ENCODE results near the gene CLEC1A. TPM values are rescaled to one million over a fixed set of nuclear protein-coding genes. Genes with fewer than 3 reads are reported as not detected.

Gene CLEC1A
- 1 to 10 TPM; 2.6 to 4.7 (median 4.0) TPM for polyA plus RNA-seq (ENCODE audit: insufficient read length in 4 of 4)

GRCh38 chr12:10098791-10099190 lies at the start of gene CLEC1A:
CLEC1A (minus strand) TSS chr12:10098985; CDS start chr12:10098922, 63 bp downstream.
- no peak for DNase-seq (ENCODE audit: low read depth in 4 of 4, low spot score in 3 of 4)

DNA sequence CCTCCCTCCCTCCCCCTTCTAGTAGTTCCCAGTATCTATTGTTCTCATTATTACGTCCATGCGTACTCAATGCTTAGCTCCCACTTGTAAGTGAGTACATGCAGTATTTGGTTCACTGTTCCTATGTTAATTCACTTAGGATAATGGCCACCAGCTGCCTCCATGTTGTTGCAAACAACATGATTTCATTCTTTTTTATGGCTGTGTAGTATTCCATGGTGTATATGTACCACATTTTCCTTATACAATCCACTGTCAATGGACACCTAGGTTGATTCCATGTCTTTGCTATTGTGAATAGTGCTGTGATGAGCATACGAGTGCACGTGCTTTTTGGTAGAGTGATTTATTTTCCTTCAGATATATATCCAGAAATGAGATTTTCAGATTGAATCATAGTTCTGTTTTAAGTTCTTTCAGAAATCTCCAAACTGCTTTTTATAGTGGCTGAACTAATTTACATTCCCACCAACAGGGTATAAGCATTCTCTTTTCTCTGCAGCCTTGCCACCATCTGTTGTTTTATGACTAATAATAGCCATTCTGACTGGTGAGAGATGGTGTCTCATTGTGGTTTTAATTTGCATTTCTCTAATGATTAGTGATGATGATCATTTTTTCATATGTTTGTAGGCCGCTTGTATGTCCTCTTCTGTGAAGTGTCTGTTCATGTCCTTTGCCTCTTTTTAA lies 49.1 kb upstream of the CLEC1A start:
- no peak for DNase-seq (ENCODE audit: low read depth in 4 of 4, low spot score in 3 of 4)

DNA sequence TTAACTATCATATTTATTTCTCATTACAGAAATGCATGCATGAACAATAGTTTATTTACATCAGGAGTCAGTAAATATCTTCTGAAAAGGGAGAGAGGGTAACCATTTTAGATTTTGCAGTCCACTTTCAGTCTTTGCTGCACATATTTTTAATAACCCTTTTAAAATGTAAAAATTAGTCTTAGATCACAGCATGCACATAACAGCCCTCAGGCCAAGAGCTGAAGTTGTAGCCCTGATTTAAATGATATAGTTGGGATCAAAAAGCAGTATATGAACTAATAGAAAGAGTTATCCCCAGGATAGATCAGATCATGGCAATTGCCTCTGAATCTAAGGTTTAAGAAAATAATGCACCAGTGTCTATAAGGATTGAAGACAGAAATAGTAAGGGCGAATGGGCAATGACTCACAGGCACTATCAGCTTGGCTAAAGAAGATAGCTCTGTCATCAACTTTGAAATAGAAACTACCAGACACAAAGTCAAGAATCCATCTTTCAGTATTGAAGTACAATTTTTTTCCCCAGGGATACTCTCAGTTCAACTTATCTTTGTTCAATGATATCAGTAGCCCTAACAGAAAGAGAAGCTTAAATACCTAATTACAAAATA lies 44.3 kb upstream of the CLEC1A start:
- DNase-seq (ENCODE audit: low read depth in 4 of 4, low spot score in 3 of 4): no peak

GRCh38 chr12:10140001-10140400 lies 41.2 kb upstream of the CLEC1A start:
- DNase-seq (ENCODE audit: low read depth in 4 of 4, low spot score in 3 of 4): peak in 3 of 4 donors; percentile 10 to 27 (median 27)

DNA sequence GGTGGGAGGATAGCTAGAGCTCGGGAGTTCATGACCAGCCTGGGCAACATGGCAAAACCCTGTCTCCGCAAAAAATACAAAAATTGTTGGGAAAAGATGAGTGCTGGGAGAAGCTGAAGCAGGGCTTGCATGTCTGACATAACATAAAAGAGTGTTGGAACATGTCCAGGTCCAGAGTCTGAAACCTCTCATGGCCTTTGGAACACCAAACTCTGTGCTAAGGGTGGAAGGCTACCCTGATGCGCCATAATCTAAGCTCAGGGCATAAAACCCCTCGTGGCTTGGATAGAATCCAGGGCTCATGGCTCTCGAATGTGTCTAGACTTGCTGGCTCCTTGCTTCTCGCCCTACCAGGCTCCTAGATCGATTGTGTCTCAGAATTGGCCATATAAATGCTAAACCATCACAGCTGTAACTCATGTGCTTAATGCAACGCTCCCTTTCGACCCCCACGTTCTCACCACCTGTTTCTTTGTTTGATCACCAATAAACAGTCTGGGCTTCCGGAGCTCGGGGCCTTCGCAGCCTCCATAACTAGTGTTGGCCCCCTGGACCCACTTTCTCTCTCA lies 37.9 kb upstream of the CLEC1A start:
- DNase-seq (ENCODE audit: low read depth in 4 of 4, low spot score in 3 of 4): no peak

- no peak for DNase-seq (ENCODE audit: low read depth in 4 of 4, low spot score in 3 of 4)
Observed at GRCh38 chr12:10135126-10135525, 36.3 kb upstream of the CLEC1A start.

DNA sequence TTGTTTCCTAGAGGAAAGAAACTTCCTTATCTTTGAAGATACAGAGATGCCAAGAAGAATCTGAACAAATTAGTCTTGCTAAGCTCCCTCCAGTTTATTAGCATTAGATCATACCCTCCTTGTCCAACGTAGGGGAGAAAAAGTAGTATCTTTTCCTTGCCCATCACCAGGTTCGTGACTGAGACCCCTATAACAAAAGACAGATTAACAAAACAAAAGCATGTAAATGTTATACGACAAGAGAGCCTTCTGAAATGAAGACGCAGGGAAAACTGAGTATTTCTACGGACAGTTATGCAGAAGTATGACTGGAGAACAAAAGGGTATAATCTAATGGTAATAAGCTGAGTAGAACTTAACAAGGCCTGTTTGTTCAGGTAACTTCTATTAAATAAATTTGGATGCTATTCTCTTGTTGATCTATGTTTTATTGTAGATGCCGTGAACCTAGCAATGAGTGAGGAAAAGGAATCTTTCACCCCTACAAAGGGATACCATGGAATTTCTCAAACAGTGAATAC lies 34.1 kb upstream of the CLEC1A start:
- DNase-seq (ENCODE audit: low read depth in 4 of 4, low spot score in 3 of 4): no peak

DNA sequence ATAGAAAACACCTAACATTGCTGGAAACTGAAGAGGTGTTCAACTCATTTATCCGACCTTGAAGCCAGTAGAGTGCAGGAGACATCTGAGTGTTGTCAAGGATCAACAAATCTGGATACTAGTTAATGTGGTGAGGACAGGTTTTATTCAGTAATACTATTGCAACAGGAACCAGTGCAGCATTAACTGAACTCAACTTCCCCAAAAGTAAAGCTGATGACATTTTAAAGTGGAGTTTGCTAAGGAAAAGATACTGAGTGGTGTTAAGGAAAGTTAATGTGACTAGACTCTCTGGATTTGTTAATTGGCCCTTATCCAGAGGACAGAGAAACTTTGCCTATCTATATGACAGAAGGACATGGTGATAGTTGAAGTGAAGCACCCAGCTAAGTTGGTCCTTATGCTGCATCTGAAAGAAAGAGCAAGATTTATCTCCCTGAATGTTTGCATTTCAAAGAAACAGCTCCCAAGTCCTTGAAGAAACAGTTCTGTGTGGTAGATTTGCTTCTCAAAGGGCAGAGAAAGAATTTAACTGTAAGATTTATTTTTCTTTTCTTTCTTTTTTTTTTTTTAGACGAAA lies 32.4 kb upstream of the CLEC1A start:
- no peak for DNase-seq (ENCODE audit: low read depth in 4 of 4, low spot score in 3 of 4)

- DNase-seq (ENCODE audit: low read depth in 4 of 4, low spot score in 3 of 4): no peak
Observed at GRCh38 chr12:10130042-10130441, 31.3 kb upstream of the CLEC1A start, which contains the start of gene CLEC7A. CLEC7A (minus strand) TSS chr12:10130199; CDS start chr12:10130082, 117 bp downstream.

DNA sequence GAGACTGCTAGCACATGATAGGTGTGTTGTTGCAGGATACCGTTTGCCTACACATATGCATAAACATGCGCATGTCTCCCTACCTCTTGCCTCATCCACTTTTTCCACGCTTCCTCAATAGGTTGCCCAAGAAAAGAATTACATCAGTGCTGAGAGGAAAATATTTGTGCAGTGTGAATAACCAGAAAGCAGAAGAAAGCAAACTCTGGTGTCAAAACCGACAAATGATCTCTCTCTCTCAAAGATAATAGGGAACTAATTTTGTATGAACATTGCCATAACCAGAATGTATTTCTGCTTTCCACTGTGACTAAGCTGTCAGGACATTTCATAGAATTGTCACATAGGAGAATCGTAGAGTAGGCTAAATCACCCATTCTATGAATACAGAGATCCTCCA lies 29.9 kb upstream of the CLEC1A start:
- DNase-seq (ENCODE audit: low read depth in 4 of 4, low spot score in 3 of 4): no peak

GRCh38 chr12:10126413-10126812 lies 27.6 kb upstream of the CLEC1A start:
- no peak for DNase-seq (ENCODE audit: low read depth in 4 of 4, low spot score in 3 of 4)

DNA sequence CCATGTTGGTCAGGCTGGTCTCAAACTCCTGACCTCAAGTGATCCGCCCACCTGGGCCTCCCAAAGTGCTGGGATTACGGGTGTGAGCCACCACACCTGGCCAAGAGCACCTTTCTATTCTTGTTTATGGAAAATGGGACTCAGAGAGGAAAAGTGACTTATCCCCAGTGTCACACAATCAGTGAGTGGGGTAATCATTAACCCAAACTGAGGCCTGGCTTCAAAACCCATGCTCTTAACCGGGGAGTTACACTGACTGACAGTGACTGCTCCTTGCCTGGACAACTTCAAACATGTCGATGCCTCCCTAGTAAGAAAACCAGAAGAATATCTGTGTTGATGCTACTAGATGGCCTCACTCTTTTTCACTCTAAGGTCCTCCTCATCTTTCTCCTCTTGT lies 23.9 kb upstream of the CLEC1A start:
- no peak for DNase-seq (ENCODE audit: low read depth in 4 of 4, low spot score in 3 of 4)

GRCh38 chr12:10121278-10121677 lies 22.5 kb upstream of the CLEC1A start:
- DNase-seq (ENCODE audit: low read depth in 4 of 4, low spot score in 3 of 4): no peak

- no peak for DNase-seq (ENCODE audit: low read depth in 4 of 4, low spot score in 3 of 4)
Observed at GRCh38 chr12:10119066-10119465, 20.3 kb upstream of the CLEC1A start.

GRCh38 chr12:10115890-10116289 lies 17.1 kb upstream of the CLEC1A start:
- DNase-seq (ENCODE audit: low read depth in 4 of 4, low spot score in 3 of 4): no peak

- DNase-seq (ENCODE audit: low read depth in 4 of 4, low spot score in 3 of 4): no peak
Observed at GRCh38 chr12:10115311-10115710, 16.5 kb upstream of the CLEC1A start.

DNA sequence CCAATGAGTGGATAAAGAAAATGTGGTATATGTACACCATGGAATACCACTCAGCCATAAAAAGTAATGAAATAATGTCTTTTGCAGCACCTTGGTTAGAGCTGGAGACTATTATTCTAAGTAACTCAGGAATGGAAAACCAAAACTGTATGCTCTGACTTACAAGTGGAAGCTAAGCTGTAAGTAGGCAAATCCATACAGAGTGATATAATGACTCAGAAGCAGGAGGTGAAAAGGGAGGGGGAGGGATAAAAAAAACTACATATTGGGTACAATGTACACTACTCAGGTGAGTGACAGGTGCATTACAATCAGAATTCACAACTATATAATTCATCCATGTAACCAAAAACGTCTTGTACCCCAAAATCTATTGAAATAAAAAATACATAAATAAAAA lies 15.1 kb upstream of the CLEC1A start:
- no peak for DNase-seq (ENCODE audit: low read depth in 4 of 4, low spot score in 3 of 4)

DNA sequence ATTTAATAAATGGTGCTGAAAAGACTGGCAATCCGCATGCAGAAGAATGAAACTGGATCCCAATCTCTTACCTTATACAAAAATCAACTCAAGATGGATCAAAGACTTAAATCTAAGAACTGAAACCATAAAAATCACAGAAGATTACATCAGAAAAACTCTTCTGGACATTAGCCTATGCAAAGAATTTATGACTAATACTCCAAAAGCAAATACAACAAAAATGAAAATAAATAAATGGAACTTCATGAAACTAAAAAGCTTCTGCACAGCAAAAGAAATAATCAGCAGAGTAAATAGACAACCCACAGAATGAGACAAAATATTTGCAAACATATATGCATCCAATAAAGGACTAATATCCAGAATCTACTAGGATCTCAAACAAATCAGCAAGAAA lies 14.3 kb upstream of the CLEC1A start:
- DNase-seq (ENCODE audit: low read depth in 4 of 4, low spot score in 3 of 4): no peak

- DNase-seq (ENCODE audit: low read depth in 4 of 4, low spot score in 3 of 4): no peak
Observed at GRCh38 chr12:10111451-10111850, 12.7 kb upstream of the CLEC1A start.

GRCh38 chr12:10110256-10110844 lies 11.6 kb upstream of the CLEC1A start:
- no peak for DNase-seq (ENCODE audit: low read depth in 4 of 4, low spot score in 3 of 4)

- DNase-seq (ENCODE audit: low read depth in 4 of 4, low spot score in 3 of 4): no peak
Observed at GRCh38 chr12:10102322-10102721, 3.5 kb upstream of the CLEC1A start.
